HepG2 (cell line): ENCODE data around the gene NDUFV1. TPM values are rescaled to one million over a fixed set of nuclear protein-coding genes. Genes with fewer than 3 reads are reported as not detected.

ENCODE experiments used
- FOXP1 ChIP-seq, 2 experiments: fragments of 450-650 bp in 1 of 2; IDR thresholded peaks; 2 replicates each; pipeline ENCODE4 v1.6.1; 2017 to 2018; ENCODE audit warnings: antibody characterized with exemption in 1 of 2
- HMGXB3 ChIP-seq: sonication (generic); formaldehyde crosslinking; IDR thresholded peaks from 2 replicates; pipeline ENCODE4 v1.4.0; 2020; ENCODE audit warnings: missing genetic modification reagents, borderline replicate concordance
- KIAA2018 ChIP-seq: sonication (generic); formaldehyde crosslinking; IDR thresholded peaks from 2 replicates; pipeline ENCODE4 v1.5.0; 2020; ENCODE audit warnings: mild to moderate bottlenecking, missing genetic modification reagents, borderline replicate concordance
- NBN ChIP-seq: fragments of 450-650 bp; conservative IDR thresholded peaks from 2 replicates; pipeline ENCODE4 v1.6.1; 2017
- ONECUT2 ChIP-seq: sonication (generic); formaldehyde crosslinking; IDR thresholded peaks from 2 replicates; pipeline ENCODE4 v1.4.0; 2020; ENCODE audit warnings: missing genetic modification reagents
- POLR2AphosphoS2 ChIP-seq: IDR thresholded peaks from 2 replicates; pipeline ENCODE4 v1.6.1; 2011; ENCODE audit warnings: low read depth, low read length, improper control_type of control experiment
- SPEN ChIP-seq: sonication (generic); formaldehyde crosslinking; IDR thresholded peaks from 2 replicates; pipeline ENCODE4 v1.5.1; 2020; ENCODE audit warnings: low read depth, mild to moderate bottlenecking, missing genetic modification reagents
- WIZ ChIP-seq: sonication (generic); formaldehyde crosslinking; IDR thresholded peaks from 2 replicates; pipeline ENCODE4 v1.5.1; 2020; ENCODE audit warnings: mild to moderate bottlenecking, missing genetic modification reagents
- ZBTB25 ChIP-seq: IDR thresholded peaks from 2 replicates; pipeline ENCODE4 v1.6.1; 2018; ENCODE audit warnings: missing genetic modification reagents
- ZNF20 ChIP-seq: sonication (generic); formaldehyde crosslinking; IDR thresholded peaks from 2 replicates; pipeline ENCODE4 v1.4.0; 2020; ENCODE audit warnings: mild to moderate bottlenecking, moderate library complexity, missing genetic modification reagents
- ZNF317 ChIP-seq: sonication (generic); formaldehyde crosslinking; IDR thresholded peaks from 2 replicates; pipeline ENCODE4 v1.5.0; 2020; ENCODE audit warnings: mild to moderate bottlenecking, missing genetic modification reagents
- ZNF333 ChIP-seq: sonication (generic); formaldehyde crosslinking; IDR thresholded peaks from 2 replicates; pipeline ENCODE4 v1.4.0; 2020; ENCODE audit warnings: mild to moderate bottlenecking, missing genetic modification reagents, borderline replicate concordance
- ZNF343 ChIP-seq: sonication (generic); formaldehyde crosslinking; IDR thresholded peaks from 2 replicates; pipeline ENCODE4 v1.4.0; 2020; ENCODE audit warnings: mild to moderate bottlenecking, missing genetic modification reagents
- ZNF781 ChIP-seq: sonication (generic); formaldehyde crosslinking; IDR thresholded peaks from 2 replicates; pipeline ENCODE4 v1.5.1; 2020; ENCODE audit warnings: borderline replicate concordance, mild to moderate bottlenecking, missing genetic modification reagents; ENCODE audit errors: not compliant biosample characterization
- ZNF816 ChIP-seq: sonication (generic); formaldehyde crosslinking; IDR thresholded peaks from 2 replicates; pipeline ENCODE4 v1.8.0; 2022; ENCODE audit warnings: missing genetic modification reagents, mild to moderate bottlenecking, borderline replicate concordance
- polyA plus RNA-seq, 8 experiments: library from polyadenylated mRNA; depleted of rRNA in 3 of 8; stranded (reverse) in 7 of 8; unstranded in 1 of 8; fragments of >200 nt; fragmentation: Illumina TruSeq in 4 of 8; extraction: Trizol in 4 of 8; gene quantifications; 2 replicates each; pipeline versions ENCODE4 v1.2.1 to v1.2.3, GENCODE V29; 2011 to 2016; ENCODE audit warnings: low read depth in 4 of 8, missing spikeins in 1 of 8, mixed read lengths in 1 of 8; ENCODE audit not compliant: insufficient read depth in 1 of 8
- total RNA-seq, 5 experiments: library from RNA; depleted of rRNA; stranded (reverse); fragments of >200 nt; fragmentation: Illumina TruSeq; extraction: Trizol; gene quantifications; 2 replicates each; pipeline ENCODE4 v1.2.3, GENCODE V29; 2016; ENCODE audit warnings: low read depth in 1 of 5

NDUFV1 gene
- total and polyA plus RNA-seq, 2 of the 13 experiments (the other 11 are each of a cell fraction or from before 2014, with no cell fraction given), result 88.9 to 137 TPM

GRCh38 chr11:67632175-67632981 lies 25.6 kb downstream of the NDUFV1 start (continued):
- no peak for TF ChIP-seq KIAA2018 (CRISPR knock-in tag)
- TF ChIP-seq ZNF317 (CRISPR knock-in tag), result no peak
- TF ChIP-seq ZNF781 (CRISPR knock-in tag), result peak; percentile 38
- TF ChIP-seq ZNF816, result no peak
- TF ChIP-seq ZNF333 (CRISPR knock-in tag), result no peak
- no peak for TF ChIP-seq NBN
- TF ChIP-seq WIZ (CRISPR knock-in tag), result no peak
- TF ChIP-seq HMGXB3, result no peak; the same call in 1 of the 2 replicates
- TF ChIP-seq FOXP1 (IDR thresholded peaks at IDR 0.05), result no peak
- no peak for TF ChIP-seq FOXP1 (CRISPR knock-in tag; IDR thresholded peaks at IDR 0.05)
- TF ChIP-seq SPEN (CRISPR knock-in tag), result peak; percentile 20; the same call in 1 of the 2 replicates
- no peak for TF ChIP-seq ZNF20 (CRISPR knock-in tag)
- no peak for TF ChIP-seq ONECUT2 (CRISPR knock-in tag)
- no peak for TF ChIP-seq POLR2AphosphoS2
- no peak for TF ChIP-seq ZNF343
- no peak for TF ChIP-seq ZBTB25 (CRISPR knock-in tag)
